ENCODE data around the gene CLIC6.

DNA sequence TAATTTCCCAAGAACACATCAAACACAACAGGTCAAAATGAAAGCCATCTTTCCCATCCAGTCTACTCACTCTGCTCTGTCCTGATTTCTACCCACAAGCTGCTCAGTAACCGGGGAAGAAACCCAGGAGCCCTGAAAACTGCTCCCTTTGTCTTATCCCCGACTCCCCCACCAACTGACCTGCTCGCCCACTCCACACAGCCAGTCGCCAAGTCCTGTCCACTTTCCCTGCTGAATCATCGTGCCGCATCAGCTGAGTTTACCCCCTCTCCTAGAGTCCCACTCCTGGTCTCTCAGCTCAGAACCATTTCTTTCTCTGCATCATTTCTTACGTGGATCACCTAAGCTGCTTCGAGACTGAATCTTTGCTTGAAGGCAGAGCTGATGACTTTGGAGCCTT lies 42.7 kb upstream of the CLIC6 start:
- TF ChIP-seq, protein P1, sequence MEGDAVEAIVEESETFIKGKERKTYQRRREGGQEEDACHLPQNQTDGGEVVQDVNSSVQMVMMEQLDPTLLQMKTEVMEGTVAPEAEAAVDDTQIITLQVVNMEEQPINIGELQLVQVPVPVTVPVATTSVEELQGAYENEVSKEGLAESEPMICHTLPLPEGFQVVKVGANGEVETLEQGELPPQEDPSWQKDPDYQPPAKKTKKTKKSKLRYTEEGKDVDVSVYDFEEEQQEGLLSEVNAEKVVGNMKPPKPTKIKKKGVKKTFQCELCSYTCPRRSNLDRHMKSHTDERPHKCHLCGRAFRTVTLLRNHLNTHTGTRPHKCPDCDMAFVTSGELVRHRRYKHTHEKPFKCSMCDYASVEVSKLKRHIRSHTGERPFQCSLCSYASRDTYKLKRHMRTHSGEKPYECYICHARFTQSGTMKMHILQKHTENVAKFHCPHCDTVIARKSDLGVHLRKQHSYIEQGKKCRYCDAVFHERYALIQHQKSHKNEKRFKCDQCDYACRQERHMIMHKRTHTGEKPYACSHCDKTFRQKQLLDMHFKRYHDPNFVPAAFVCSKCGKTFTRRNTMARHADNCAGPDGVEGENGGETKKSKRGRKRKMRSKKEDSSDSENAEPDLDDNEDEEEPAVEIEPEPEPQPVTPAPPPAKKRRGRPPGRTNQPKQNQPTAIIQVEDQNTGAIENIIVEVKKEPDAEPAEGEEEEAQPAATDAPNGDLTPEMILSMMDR (IDR thresholded peaks at IDR 0.05), result no peak
- TF ChIP-seq ZFX (IDR thresholded peaks at IDR 0.05; ENCODE audit: borderline replicate concordance), result no peak
